Hematopoietic multipotent progenitor cell treated with erythropoietin and hydrocortisone succinate and interleukin-3 and kit ligand, for 6 days (in vitro differentiated cells): Measurements from ENCODE around the gene FBXO21.
"Not testable (repeated sequence)": the region's sequence is repeated elsewhere in the genome, so short reads cannot be mapped to it uniquely, and the experiment has no call there.

ENCODE experiments used
- DNase-seq: peaks from one replicate; pipeline ENCODE4 v3.0.0-alpha.2; 2015

FBXO21 gene

DNA sequence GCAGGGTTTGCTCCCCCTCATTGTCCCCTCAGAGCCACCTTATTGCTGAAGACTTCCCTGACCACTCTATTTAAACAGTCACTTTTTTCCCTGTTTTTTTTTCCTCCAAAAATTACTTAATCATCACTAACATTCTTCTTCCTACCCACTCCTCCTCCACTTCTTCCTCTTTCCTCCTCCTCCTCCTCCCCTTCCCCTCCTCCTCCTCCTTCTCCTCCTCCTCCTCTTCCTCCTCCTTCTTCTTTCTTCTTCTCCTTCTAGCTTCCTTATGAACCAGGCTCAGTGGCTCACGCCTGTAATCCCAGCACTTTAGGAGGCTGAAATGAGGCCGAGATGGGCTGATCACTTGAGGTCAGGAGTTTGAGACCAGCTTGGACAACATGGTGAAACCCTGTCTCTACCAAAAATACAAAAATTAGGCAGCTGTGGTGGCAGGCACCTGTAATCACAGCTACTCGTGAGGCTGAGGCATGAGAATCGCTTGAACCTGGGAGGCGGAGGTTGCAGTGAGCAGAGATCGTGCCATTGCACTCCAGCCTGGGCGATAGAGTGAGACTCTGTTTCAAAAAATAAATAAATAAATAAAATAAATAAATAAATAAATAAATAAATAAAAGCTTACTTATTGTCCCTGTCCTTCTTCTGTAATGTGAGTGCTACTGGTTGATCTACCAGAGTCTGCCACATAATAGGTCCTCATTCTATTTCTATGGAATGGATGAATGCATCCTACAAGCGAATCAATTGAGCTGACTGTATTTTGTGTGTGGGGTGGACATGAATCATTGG, 9.9 kb upstream of the FBXO21 start:
- DNase-seq: not testable (repeated sequence)

DNA sequence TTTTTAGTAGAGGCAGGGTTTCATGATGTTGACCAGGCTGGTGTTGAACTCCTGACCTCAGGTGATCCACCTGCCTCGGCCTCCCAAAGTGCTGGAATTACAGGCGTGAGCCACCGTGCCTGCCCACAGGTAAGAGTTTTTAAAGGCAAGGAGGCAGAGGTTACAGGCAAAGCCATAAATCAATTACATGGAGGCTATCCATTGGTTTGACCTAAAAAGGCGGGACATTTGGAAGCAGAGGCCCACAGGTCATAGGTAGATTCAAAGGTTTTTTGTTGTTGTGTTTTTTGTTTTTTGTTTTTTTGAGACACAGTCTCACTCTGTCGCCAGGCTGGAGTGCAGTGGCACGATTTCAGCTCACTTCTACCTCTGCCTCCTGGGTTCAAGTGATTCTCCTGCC, 6.1 kb upstream of the FBXO21 start:
- DNase-seq: not testable (repeated sequence)

DNA sequence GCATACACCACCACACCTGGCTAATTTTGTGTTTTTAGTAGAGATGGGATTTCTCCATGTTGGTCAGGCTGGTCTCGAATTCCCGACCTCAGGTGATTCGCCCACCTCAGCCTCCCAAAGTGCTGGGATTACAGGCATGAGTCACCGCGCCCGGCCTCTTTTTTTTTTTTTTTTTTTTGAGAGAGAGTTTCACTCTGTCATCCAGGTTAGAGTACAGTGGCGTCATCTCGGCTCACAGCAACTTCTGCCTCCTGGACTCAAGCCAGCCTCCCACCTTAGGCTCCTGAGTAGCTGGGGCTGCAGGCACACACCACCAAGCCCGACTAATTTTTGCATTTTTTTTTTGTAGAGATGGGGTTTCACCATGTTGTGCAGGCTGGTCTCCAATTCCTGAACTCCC, 4.8 kb upstream of the FBXO21 start:
- not testable (repeated sequence) for DNase-seq

DNA sequence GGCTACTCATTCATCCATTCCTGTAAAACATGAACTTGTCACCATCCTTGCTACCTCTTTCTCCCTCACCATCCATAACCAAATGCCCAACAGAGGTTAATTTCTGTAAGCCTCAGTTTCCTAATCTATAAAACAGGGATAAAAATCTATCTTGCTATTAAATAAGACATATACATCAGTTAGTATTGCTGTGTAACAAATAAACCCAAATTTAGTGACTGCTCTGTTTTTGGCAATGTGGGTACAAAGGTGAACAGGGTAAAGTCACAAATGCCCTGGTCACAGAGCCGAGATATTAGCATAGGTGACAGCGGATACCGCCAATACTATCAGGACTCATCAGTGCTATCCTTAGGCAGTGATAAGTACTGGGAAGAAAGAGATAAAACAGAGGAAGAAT, 3.6 kb upstream of the FBXO21 start:
- DNase-seq: no peak

DNA sequence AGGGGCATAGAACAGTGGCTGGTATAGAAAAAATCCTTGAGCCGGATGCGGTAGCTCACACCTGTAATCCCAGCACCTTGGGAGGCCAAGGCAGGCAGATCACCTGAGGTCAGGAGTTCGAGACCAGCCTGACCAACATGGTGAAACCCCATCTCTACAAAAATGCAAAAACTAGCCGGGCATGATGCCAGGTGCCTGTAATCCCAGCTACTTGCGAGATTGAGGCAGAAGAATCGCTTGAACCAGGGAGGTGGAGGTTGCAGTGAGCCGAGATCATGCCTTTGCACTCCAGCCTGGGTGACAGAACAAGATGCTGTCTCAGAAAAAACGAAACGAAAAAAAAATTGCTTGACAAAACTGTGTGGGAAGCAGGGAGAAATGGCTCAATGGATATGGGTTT, 2.3 kb upstream of the FBXO21 start:
- not testable (repeated sequence) for DNase-seq

DNA sequence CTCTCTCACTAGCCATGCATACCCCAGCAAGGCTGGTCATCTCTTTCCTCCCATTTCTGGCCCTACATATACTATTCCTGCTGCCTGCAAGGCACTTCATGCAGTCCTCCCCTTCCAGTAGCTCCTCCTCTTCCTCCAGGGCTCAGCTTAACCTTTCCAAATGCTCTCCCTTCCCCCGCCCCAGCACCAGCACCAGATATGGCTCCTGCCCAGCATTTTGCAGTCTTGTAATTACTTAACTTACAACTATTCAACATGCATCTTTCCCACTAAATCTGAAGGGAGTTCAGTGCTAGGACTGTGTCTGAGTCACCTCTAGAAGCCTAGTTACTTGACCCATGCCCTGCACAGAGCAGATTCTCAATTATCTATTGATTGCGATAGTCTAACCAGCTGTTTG, 1.8 kb upstream of the FBXO21 start:
- peak; percentile 4 for DNase-seq

DNA sequence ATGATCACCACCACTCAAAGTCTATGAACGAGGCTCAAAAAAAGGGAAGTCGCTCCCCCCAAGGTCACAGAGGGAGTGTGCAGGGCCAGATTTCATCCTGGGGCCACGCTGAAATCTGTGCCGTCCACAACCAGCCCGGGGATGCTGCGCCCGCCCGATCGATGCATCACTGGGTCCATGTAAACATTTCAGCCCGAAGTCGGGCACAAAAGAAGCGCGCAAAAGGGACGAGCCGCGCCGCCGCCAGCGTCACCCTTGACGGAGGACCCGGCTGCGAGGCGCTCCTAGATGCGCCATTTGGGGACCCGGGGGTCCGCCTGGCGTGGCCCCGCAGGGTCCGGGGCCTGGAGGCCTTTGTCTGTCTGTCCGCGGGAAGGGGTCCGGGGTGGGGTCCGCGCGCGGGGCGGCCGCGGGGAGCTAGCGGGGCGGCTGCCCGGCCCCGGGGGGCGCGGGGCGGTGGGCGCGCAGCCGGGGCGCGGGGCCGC, 503 bp downstream of the FBXO21 start:
- DNase-seq: peak; percentile 52

DNA sequence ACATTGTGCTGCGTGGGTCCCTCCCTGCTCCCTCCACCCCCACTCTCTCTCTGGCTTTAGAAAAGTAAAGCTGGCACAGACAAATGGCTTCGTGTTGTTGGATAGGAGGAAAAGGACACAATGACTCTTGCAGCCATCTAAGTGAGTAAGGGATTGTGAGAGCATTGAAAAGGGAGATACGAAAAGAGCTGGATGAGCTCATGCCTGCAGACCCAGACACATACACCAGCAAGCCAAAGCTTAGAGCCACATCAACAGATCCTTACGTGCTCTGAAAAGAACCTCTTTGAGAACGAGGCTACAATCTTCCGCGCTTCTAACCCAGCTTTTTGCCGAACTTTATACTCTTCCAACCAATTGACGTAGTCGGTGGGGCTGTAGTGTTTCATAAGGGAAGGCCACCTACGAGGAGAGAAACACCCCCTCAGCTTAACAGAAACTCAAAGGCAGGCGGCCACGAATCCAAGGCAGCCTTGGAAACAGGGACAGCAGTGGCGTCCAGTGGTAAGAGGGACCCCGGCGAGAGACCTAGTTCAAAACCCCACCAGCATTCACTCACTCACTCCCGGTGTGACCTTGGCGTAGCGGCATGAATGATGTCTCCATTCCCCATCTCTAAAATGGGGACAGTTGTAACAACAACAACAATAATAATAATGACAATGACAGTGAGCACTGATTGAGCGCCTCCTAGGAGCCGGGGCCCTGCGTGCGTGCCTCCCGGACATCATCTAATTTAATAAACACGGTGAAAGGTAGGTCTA, 1.1 kb downstream of the FBXO21 start:
- peak; percentile 6 for DNase-seq

DNA sequence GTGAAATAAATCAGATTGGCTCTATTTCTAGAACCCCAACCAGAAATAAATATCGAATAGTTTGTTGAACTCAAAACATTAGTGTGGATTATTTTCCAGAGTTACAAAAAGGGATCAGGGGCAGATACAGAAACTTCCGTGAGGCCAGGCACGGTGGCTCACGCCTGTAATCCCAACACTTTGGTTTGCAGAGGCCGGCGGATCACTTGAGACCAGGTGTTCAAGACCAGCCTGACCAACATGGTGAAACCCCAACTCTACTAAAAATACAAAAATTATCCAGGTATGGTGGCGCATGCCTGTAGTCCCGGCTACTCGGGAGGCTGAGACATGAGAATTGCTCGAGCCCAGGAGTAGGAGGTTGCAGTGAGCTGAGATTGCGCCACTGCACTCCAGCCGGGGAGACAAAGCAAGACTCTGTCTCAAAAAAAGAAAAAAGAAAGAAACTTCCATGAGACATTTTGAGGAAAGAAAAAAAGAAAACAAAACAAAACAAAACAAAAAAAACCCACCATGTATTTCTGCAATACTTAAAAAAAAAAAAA, 2.1 kb downstream of the FBXO21 start:
- no peak for DNase-seq

DNA sequence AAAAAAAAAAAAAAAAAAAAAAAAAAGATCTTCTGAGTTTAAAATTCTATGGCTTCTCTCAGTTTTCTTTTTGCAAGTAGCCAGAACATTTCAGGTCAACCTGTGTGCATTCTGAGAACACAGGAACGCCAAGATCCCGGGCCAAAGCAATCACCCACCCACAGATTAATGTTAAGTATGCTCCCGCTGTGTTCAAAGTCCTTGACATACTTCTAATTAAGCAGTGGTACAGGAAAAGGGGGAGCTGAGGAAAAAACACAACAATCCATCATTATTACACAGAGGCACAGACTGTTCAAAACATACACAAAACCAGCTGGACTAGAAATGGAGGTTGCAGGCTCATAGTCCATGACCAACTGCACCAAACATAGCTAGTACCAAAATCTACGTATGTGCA, 2.8 kb downstream of the FBXO21 start:
- no peak for DNase-seq

DNA sequence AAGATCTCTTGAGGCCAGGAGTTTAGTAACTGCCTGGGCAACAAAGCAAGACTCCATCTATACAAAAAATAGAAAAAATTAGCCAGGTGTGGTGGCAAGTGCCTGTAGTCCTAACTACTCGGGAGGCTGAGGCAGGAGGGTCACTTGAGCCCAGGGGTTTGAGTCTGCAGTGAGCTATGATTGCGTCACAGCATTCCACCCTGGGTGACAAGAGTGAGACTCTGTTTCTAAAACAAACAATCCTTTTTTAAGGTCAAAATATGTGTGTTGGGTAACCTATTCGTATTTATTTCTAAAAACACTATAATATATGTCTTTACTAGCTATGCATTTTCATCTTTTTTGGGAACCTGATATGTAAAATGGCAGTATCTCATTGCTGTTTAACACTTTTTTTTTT, 7.4 kb downstream of the FBXO21 start:
- no peak for DNase-seq

DNA sequence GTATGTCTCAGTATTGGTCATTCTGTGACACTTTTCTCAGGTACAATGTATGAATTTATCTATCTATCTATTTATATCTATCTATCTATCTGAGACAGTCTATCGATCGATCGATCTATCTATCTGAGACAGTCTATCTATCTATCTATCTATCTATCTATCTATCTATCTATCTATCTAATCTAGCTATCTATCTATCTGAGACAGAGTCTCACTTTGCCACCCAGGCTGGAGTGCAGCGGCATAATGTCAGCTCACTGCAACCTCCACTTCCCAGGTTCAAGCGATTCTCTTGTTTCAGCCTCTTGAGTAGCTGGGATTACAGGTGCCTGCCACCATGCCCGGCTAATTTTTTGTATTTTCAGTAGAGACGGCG, 8.8 kb downstream of the FBXO21 start:
- not testable (repeated sequence) for DNase-seq

DNA sequence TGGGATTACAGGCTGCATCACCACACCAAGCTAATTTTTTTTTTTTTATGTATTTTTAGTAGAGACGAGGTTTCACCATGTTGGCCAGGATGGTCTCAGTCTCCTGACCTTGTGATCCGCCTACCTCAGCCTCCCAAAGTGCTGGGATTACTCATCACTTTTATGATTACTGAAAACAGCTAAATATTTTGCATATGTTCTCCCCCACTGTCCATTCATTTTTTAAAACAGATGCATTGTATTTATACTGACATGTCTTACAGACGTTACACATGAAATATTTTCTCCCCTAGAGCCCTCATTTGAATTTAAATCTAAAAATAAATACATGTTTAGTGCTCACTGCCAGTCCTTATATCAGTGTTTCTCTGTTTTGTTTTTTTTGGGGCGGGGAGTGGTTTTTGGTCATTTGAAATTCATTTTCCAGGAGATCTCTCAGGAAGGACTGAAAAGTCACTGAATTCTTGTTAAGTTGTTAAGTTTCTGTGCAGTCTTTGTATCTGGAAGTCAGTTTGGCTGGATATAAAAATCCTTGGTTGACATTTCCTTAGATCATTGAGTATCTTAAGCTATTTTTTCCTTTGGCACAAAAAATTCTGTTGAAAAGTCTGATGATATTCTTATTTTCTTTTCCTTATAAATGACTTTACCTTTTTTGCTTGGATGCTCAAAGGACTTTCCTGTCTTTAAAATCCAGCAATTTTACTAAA, 9.4 kb downstream of the FBXO21 start:
- DNase-seq: no peak

DNA sequence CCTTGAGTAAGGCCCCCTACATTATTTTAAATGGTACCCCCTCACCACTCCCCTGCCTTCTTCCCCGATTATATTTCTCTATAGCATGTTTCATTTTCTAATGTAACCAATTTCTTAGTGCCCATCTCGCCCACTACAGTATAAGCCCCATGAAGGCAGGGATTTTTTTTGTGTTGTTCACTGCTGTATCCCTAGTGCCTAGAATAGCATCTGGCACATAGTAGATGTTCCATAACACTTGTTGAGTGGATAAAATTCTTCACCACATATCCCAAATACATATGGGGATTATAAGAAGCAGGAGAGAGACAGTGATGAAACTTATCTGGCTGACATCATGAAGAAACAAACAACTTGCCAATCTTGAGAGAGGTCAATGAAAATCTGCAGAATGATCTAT, 11.5 kb downstream of the FBXO21 start:
- no peak for DNase-seq

DNA sequence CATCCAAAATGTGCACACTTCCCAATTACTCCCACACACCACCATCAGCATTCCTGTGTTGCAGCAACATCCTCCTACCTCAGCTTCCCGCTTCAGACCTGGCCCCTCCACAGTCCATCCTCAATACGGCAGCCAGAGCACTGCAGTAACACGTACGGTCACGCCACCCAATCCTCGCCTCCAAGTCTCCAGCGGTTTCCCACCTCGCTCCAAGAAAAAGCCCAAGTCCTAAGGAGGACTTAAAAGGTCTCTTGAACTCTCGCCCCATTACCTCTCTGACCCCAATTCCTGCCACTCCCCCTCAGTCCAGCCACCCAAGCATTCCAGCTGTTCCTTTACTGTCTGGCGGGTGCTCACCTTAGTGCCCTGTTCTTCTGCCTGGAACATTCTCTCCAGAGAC, 12.0 kb downstream of the FBXO21 start:
- DNase-seq: no peak

DNA sequence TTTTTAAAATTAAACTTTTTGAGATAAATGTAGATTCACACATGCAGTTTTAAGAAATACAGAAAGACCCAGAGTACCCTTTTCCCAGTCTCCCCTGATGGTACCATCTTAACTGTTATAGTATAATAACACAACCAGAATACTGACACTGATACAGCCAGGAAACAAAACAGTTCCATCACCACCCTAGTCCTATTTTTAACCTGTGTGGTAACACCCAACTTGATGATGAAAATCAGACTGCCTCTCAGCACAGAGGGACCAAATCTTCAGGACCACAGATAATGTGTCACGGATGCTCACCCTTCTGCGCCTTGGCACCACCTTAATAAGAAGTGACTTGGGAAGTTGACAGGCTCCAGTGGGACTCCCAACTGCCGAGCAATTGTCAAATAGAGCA, 18.1 kb downstream of the FBXO21 start:
- DNase-seq: no peak

DNA sequence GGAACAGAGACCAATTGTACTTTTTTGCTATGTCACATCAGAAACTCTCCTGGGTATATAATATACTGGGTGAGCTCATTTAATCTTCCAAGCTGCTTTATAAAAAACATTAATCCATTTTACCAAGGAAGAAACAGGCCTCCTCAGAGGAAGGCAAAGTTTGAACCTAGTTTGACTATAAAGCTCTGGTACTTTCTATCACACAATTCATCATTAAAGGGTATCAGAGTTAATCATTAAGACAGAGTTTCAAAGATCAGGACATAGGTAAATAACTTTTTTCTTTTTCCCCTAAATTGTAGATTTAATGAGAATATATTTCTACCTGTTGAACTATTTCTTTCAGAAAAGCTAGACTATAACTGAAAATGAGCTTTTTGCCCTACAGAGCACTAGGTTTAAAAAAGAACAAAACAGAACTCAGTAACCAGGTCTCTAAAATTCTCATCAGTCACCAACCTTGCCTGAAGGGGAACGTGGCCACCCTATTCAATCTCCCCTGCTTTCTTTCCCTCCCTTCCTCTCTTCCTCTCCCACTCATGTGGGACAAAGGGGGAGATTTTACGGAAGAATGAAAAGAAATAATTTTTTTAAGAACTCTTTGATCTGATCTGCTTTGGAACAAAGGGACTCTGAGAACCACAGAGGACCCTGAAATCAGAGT, 18.6 kb downstream of the FBXO21 start:
- DNase-seq: no peak

DNA sequence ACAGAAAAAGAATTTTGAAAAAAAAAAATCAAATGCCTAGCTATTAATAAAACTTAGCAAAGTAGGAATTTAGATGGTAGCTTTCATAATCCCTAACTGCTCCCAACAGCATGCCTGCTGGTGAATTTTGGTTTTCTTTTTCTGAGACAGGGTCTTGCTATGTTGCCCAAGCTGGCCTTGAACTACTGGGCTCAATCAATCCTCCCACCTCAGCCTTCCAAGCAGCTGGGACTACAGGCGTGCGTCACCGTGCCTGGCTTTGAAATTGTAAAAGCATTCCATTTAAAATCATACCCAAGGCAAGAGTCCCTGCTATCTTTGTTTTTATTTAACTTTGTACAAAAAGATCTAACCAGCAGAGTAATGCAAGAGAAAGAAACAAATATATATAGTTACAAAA, 20.7 kb downstream of the FBXO21 start:
- DNase-seq: no peak

DNA sequence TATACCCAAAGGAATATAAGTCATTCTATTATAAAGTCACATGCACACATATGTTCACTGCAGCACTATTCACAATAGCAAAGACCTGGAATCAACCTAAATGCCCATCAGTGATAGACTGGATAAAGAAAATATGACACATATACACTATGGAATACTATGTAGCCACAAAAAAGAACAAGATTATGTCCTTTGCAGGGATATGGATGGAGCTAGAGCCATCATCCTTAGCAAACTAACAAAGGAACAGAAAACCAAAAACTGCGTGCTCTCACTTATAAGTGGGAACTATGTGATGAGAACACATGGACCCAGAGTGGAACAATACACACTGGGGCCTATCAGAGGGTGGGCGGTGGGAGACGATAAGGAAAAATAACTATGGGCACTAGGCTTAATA, 21.3 kb downstream of the FBXO21 start:
- no peak for DNase-seq

DNA sequence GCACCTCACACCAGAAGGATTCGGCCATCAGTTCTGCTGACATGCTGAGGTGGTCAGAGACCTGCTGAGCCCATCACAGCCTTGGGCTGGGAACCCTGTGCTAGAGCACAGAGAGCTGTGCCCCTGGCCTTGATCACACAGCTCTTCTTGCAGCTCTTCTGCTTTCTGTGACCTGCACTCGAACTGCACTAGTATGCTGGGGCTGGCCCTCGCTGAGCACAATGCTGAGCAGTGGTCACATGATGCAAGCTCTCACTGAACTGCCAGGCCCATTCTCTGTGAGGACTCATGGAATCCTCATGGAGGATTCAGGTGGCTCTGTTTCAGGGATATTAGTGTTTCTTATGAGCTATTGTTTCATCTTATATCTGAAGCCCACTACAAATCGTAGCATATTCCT, 22.5 kb downstream of the FBXO21 start:
- DNase-seq: no peak

DNA sequence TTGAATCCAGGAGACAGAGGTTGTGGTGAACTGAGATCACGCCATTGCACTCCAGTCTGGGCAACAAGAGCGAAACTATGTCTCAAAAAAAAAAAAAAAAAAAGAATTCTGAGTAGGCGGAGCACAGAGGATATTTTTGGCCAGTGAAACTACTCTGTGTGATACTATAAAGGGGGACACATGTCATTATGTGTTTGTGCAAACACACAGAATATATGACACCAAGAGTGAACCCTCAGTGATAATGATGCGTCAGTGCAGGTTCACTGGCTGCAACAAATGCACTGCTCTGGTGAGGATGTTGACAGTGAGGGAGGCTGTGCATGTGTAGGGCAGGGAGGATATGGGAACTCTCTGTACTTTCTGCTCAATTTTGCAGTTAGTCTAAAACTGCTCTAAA, 24.2 kb downstream of the FBXO21 start:
- no peak for DNase-seq

DNA sequence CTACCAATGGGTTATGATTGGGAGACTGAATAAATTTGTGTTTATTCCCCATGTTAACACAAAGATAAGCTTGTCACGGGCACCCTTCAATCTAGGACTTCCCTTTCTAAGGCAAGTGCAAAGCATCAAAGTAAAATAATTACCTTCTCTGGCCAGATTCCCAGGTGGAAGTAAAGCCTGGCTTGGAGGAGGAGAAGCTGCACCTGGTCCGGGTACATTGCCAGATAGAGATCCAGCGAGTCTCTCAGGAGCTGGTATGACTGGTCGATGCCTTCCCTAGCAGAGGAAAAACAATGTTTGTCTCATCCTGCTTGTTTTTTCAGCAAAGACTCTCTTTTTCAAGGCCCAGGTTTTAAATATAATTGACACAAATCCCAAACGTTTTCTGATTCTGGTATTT, 24.9 kb downstream of the FBXO21 start:
- DNase-seq: no peak

DNA sequence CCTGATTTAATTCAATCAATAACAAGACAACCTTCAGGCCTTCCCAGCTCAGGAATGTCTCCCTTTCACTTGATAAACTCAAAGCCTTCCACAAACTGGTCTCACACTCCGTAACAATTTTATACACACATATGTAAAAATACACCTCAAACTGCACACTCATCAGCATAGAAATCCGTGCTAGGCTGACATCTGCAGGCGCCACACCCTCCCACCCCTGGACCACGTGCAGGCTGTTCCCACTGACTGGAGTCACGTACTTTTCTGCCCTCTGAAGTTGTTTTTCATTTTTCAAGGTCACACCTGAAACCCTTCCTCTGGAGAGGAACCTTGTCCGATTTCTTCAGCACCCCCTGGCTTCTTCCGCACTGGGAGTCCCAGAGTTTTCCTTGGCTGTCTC, 27.6 kb downstream of the FBXO21 start:
- DNase-seq: no peak
